Endothelial cell of coronary artery (primary cell): ENCODE results near the gene ELFN1. TPM values are rescaled to one million over a fixed set of nuclear protein-coding genes. Genes with fewer than 3 reads are reported as not detected.

Experiments
- total RNA-seq: library from RNA; depleted of rRNA; stranded (reverse); fragments of >200 nt; gene quantifications from 2 replicates; pipeline ENCODE4 v1.2.3, GENCODE V29; 2014

The ELFN1 gene
- 0.28 and 1.2 TPM in 2 replicates for total RNA-seq

DNA sequence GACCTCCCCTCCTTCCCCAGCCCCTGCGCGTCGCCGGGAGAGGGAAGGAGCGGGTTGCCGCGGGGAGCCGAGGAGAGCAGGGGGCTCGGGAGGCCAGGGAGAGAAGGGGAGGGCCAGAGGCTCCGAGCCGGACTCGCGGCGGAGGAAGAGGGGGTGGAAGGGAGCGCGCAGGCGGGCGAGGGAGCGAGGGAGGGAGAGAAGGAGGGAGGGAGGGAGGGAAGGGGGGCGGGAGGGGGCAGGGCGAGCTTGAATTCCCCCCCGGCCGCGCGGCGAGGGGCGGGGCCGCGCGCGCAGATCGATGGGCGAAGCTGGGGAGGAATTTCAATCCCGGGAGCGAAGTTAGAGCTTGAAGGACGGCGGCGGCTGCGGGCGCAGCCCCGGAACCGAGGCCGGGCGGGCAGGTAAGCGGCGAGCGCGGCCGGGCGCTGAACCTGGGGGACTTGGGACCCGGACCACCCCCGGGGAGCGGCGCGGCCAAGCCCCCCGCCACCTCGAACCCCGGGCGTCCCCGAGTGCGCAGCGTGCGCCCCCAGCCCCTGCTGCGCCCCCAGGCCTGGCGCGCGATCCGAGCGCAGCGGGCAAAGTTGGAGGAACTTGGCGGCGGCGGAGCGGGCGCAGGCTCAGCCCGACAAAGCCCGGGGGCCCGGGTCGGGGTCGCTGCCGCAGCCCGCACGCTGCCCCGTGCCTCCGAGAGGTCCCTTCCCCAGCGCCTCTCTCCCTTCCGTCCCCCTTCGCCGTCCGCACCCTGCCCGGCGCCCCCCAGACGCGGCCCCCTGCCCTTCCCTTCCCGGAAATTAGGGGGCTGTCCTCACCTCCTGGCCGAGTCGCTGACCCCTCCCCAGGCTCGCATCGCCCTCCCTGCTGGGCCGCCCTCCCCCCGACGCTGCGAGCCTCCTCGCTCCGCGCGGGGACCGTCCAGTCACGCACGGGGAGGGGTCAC is at the start of gene ELFN1:
ELFN1 (plus strand) TSS at position 324 of the 940 bp plus-strand sequence. CDS start 74,320 bp downstream, outside the sequence.

Other genes with a start within 250 kb of the ELFN1 start
- 13.4 and 37.8 TPM in 2 replicates for gene MICALL2, start 210.8 kb upstream of the ELFN1 start, total RNA-seq
- 37.2 and 39.2 TPM in 2 replicates for gene INTS1, start 165.9 kb upstream of the ELFN1 start, total RNA-seq
- gene MAFK, start 139.6 kb upstream of the ELFN1 start, total RNA-seq: 18.8 and 36.5 TPM in 2 replicates
- gene TMEM184A, start 114.1 kb upstream of the ELFN1 start, total RNA-seq: 0.19 TPM in 1 of 2 replicates, not detected in the other
- 24.2 and 30.9 TPM in 2 replicates for gene PSMG3, start 100.2 kb upstream of the ELFN1 start, total RNA-seq